ENCODE measurements around the gene OPN1MW. TPM values are rescaled to one million over a fixed set of nuclear protein-coding genes. Genes with fewer than 3 reads are reported as not detected.

Gene OPN1MW
- total and polyA plus RNA-seq, 2 of the 4 experiments (the other 2 are of a cell fraction), result not detected

GRCh38 chrX:154135458-154136229 lies 46.8 kb upstream of the OPN1MW start:
- H2BK20ac ChIP-seq (ENCODE audit: low read depth, low read length), result no peak overlapping the region
- H3K4me1 ChIP-seq (ENCODE audit: control insufficient read depth, insufficient read depth, low read length), result no peaks in the 10 kb centered on the region
- H3K79me1 ChIP-seq (ENCODE audit: low read depth in 1 of 2, low read length in 2 of 2), result no peaks in the 10 kb centered on the region
- no peak overlapping the region for H3K9ac ChIP-seq (ENCODE audit: low read depth, low read length)
- no peak overlapping the region for H3K14ac ChIP-seq (replicated peaks; ENCODE audit: low read depth, low read length)
- no TSS peak for BruUV-seq (replicated peaks)
- no peak overlapping the region for H2AFZ ChIP-seq (replicated peaks; ENCODE audit: low read length, poor library complexity)
- no peak overlapping the region for H3K4me3 ChIP-seq (ENCODE audit: insufficient read depth, low read depth, low read length)
- WGBS, 2 experiments (ENCODE audit: extremely low coverage in 2 of 2, insufficient read length in 1 of 2), result 58% methylated on average over 2 of the region's 7 CpGs; no CpG with 5 or more reads in 1 of the 2 experiments
- ATAC-seq (ENCODE audit: low read depth) (no peak), DNase-seq (no peak)
- CTCF ChIA-PET, result no interaction called here
- no peaks in the 10 kb centered on the region for H4K20me1 ChIP-seq (ENCODE audit: insufficient read depth, low read length)
- H2AK9ac ChIP-seq (replicated peaks; ENCODE audit: low read depth, low read length, poor library complexity), result no peak overlapping the region
- H4K8ac ChIP-seq (ENCODE audit: low read depth in 2 of 2, low read length in 2 of 2), result no peak overlapping the region
- H3K9me3 ChIP-seq (ENCODE audit: control insufficient read depth, insufficient read depth, low read length), result 0 out of 2 replicates have a peak, but pooled peaks cover 4% of the 10 kb centered on the region
- TF ChIP-seq MXI1 (IDR thresholded peaks at IDR 0.05; ENCODE audit: borderline replicate concordance, low read depth, low read length) (no peak), MAZ (IDR thresholded peaks at IDR 0.05; ENCODE audit: borderline replicate concordance, low read depth, low read length) (no peak), USF2 (IDR thresholded peaks at IDR 0.05; ENCODE audit: low read depth, low read length) (no peak), CEBPB (IDR thresholded peaks at IDR 0.05; ENCODE audit: low read depth, low read length) (no peak), CTCF (conservative IDR thresholded peaks at IDR 0.05; ENCODE audit: low read depth, low read length) (no peak), FOS (IDR thresholded peaks at IDR 0.05; ENCODE audit: low read depth, low read length) (no peak), NFE2L2 (IDR thresholded peaks at IDR 0.05; ENCODE audit: low read depth, low read length) (no peak), BHLHE40 (IDR thresholded peaks at IDR 0.05; ENCODE audit: low read depth, low read length) (no peak), POLR2A (IDR thresholded peaks at IDR 0.05; ENCODE audit: low read depth, low read length) (no peak), CHD1 (IDR thresholded peaks at IDR 0.05; ENCODE audit: low read depth, low read length) (no peak), RCOR1 (IDR thresholded peaks at IDR 0.05; ENCODE audit: insufficient replicate concordance, low read length) (no peak), MAFK (IDR thresholded peaks at IDR 0.05; ENCODE audit: low read depth, low read length) (no peak), SMC3 (IDR thresholded peaks at IDR 0.05; ENCODE audit: low read depth, low read length) (no peak), RFX5 (IDR thresholded peaks at IDR 0.05; ENCODE audit: low read depth, low read length) (no peak), RAD21 (IDR thresholded peaks at IDR 0.05; ENCODE audit: low read length) (no peak)
- TF ChIP-seq, protein P1, sequence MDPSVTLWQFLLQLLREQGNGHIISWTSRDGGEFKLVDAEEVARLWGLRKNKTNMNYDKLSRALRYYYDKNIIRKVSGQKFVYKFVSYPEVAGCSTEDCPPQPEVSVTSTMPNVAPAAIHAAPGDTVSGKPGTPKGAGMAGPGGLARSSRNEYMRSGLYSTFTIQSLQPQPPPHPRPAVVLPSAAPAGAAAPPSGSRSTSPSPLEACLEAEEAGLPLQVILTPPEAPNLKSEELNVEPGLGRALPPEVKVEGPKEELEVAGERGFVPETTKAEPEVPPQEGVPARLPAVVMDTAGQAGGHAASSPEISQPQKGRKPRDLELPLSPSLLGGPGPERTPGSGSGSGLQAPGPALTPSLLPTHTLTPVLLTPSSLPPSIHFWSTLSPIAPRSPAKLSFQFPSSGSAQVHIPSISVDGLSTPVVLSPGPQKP (IDR thresholded peaks at IDR 0.05; ENCODE audit: borderline replicate concordance, low read depth, low read length), result no peak
- no peak overlapping the region for H4K91ac ChIP-seq (ENCODE audit: insufficient read depth, low read depth, low read length)
- dilution Hi-C loops (cut with HindIII; ENCODE audit: low sequenced_read_pairs, unreplicated experiment), result no loop called here
- no peak overlapping the region for H3K18ac ChIP-seq (ENCODE audit: low read depth, low read length)
- H3K4me2 ChIP-seq (ENCODE audit: low read depth, low read length), result no peak overlapping the region
- H2AK5ac ChIP-seq (ENCODE audit: low read depth, low read length), result no peak overlapping the region
- in situ Hi-C loops (cut with MboI; ENCODE audit: low sequenced_read_pairs), result no loop called here
- H3K56ac ChIP-seq (ENCODE audit: extremely low read depth, insufficient read depth, low read length), result no peak overlapping the region
- intact Hi-C loops (cut with micrococcal nuclease), result no loop called here
- peaks cover 13% of the 10 kb centered on the region for H3K27me3 ChIP-seq (ENCODE audit: control insufficient read depth, insufficient read depth, low read length)
- no peak overlapping the region for H4K5ac ChIP-seq (ENCODE audit: low read depth, low read length)
- H2BK5ac ChIP-seq (ENCODE audit: low read depth, low read length, poor library complexity, severe bottlenecking), result no peak overlapping the region
- no peaks in the 10 kb centered on the region for H3K36me3 ChIP-seq (ENCODE audit: control insufficient read depth, insufficient read depth, low read length)
- H3K9me1 ChIP-seq (ENCODE audit: insufficient read depth, low read length), result no peaks in the 10 kb centered on the region
- no peak overlapping the region for H3K23ac ChIP-seq (ENCODE audit: low read depth, low read length)
- no peak overlapping the region for H3K4ac ChIP-seq (ENCODE audit: low read depth, low read length)
- POLR2A ChIA-PET (ENCODE audit: unreplicated experiment), result no interaction called here
- no peak overlapping the region for H2BK120ac ChIP-seq (ENCODE audit: low read depth, low read length)
- no peak overlapping the region for H2BK15ac ChIP-seq (ENCODE audit: low read depth, low read length)
- no peak overlapping the region for H3K27ac ChIP-seq (ENCODE audit: insufficient read depth, low read length)

Data from IMR-90 (cell line).